HUES48 (cell line): ENCODE data around the gene TICAM1.
"Not testable (repeated sequence)": the region's sequence is repeated elsewhere in the genome, so short reads cannot be mapped to it uniquely, and the experiment has no call there.

ENCODE experiments used
- H3K27ac ChIP-seq: one replicate; pipeline ENCODE4 v1.7.0; 2013; ENCODE audit warnings: low read depth, low read length, inconsistent platforms
- H3K27me3 ChIP-seq: 2 replicates; pipeline ENCODE4 v1.6.1; 2013; ENCODE audit warnings: mild to moderate bottlenecking, low read length; ENCODE audit not compliant: control insufficient read depth, insufficient read depth
- H3K36me3 ChIP-seq: 2 replicates; pipeline ENCODE4 v1.6.1; 2013; ENCODE audit warnings: low read length; ENCODE audit not compliant: control insufficient read depth, insufficient read depth
- H3K4me1 ChIP-seq: 2 replicates; pipeline ENCODE4 v1.6.1; 2013; ENCODE audit warnings: mild to moderate bottlenecking, low read length; ENCODE audit not compliant: control insufficient read depth, insufficient read depth
- H3K4me3 ChIP-seq: 2 replicates; pipeline ENCODE4 v1.5.1; 2013; ENCODE audit warnings: mild to moderate bottlenecking, low read depth, low read length
- H3K9ac ChIP-seq: 2 replicates; pipeline ENCODE4 v1.6.1; 2013; ENCODE audit warnings: mild to moderate bottlenecking, low read depth, low read length, moderate library complexity
- H3K9me3 ChIP-seq: 2 replicates; pipeline ENCODE4 v1.6.1; 2013; ENCODE audit warnings: low read length; ENCODE audit not compliant: control insufficient read depth, insufficient read depth

Gene TICAM1

DNA sequence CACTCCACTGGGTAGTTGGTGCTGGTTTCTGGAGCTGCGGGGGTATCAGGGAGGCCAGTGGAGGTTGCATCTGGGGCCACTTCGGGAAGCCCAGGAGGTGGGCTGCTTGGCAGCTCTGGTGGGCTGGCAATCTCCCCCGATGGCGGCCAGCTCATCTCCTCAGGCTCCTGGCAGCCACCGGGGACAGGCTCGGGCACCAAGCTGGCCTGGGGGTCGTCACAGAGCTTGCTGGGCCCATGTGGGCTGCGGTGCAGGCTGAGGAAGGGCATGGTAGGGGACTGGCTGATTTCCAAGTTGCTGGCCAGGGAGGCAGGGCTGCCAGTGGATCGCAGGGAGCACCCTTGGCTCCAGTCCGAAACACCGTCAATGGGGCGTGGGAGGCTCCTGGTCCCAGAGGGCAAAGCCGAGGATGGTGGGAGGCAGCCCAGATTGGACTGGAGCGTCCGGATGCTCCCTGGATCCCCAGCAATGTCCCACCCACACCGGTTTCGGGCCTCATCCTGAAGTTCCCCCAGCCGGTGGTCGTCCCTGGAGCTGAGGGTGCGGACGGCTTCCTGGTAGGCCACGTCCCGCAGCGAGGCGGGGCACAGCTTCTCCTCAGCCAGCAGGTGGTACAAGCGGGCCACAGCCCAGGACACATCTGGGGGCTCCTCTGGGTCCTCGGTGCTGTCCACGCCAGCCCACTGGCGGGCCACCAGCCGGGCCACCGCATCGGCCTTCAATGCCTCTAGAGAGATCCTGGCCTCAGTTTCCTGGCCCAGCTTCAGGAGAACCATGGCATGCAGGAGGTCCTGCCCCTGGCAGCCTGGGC is 13.8 kb downstream of the TICAM1 start:
- H3K27ac ChIP-seq: no peak overlapping the region
- no peak overlapping the region for H3K9ac ChIP-seq
- peaks cover 12% of the 10 kb centered on the region for H3K27me3 ChIP-seq
- H3K9me3 ChIP-seq: no peaks in the 10 kb centered on the region
- H3K36me3 ChIP-seq: no peaks in the 10 kb centered on the region
- H3K4me3 ChIP-seq: no peak overlapping the region
- no peaks in the 10 kb centered on the region for H3K4me1 ChIP-seq

GRCh38 chr19:4816950-4817278 is 14.6 kb downstream of the TICAM1 start:
- Histone ChIP-seq H3K4me1 (no peaks in the 10 kb centered on the region), H3K4me3 (no peak overlapping the region), H3K36me3 (no peaks in the 10 kb centered on the region), H3K9me3 (no peaks in the 10 kb centered on the region), H3K27me3 (peaks cover 12% of the 10 kb centered on the region), H3K9ac (no peak overlapping the region), H3K27ac (no peak overlapping the region)

DNA sequence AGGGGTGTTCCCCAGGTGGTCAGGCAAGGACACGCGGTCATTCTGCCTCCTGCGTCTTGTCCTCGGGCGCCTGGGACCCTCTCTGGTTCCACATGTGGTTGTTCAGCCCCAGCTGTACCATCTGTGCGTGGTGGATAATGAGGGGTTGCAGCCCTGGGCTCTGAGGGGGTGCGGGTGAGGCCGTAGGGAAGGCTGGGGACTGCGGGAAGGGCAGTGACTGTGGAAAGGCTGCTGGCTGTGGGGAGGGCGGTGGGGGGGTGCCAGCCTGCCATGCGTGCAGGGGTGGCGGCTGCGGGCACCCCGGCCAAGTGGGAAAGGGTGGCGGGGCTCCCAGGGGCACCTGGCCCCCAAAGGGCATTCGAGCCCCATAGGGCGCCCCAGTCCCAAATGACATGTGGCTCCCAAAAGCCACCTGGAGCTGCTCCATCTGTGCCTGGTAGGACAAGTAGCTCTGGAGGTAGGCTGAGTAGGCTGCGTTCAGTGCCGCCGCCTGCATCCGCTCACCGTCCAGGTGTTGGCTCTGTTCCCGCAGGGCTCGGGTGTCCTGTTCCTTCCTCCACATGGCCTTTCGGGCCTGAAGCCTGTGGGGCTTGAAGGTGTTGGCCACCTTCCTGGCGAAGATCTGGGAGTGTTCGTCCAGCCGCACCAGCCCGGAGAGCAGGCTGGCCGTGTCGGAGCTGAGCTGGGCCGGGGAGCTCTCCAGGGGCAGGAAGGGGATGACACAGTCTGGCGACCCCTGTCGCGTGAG is 15.1 kb downstream of the TICAM1 start:
- H3K36me3 ChIP-seq: no peaks in the 10 kb centered on the region
- peaks cover 12% of the 10 kb centered on the region for H3K27me3 ChIP-seq
- H3K4me1 ChIP-seq: no peaks in the 10 kb centered on the region
- no peak overlapping the region for H3K4me3 ChIP-seq
- no peak overlapping the region for H3K27ac ChIP-seq
- H3K9ac ChIP-seq: no peak overlapping the region
- no peaks in the 10 kb centered on the region for H3K9me3 ChIP-seq

DNA sequence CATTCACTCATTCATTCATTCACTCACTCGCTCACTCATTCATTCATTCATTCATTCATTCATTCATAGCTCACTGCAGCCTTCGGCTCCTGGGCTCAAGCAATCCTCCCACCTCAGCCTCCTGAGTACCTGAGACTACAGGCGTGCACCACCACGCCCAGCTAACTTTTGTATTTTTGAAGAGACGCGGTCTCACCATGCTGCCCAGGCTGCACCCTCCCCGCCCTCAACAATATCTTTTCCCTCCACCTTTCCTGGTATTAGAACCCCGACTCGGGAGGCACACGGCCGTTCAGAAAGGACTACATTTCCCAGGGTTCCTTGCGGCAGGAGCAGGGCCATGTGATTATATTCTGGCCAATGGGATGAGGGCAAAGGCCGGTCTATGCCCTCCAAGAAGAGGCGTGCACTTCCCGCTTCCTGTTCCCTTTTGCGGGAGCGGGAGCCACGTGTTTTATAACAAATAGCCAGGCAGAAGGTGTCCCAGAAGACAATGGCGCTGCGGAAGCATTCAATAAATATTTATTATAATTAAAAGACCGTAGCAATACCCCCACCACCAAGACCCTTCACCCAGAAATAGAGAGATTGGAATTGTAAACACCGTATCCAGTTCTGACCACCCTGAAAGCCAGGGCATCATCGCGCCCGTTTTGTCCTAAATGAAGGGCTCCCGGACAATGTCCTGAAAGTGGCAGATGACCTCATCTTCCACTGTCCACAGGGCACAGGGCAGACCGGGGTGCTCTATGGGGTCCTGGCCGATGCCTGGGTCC is 15.9 kb downstream of the TICAM1 start:
- Histone ChIP-seq H3K27ac (no peak overlapping the region), H3K27me3 (peaks cover 12% of the 10 kb centered on the region), H3K9ac (no peak overlapping the region), H3K9me3 (no peaks in the 10 kb centered on the region), H3K4me1 (no peaks in the 10 kb centered on the region), H3K4me3 (peak overlapping the region; percentile 31; the same call in 1 of the 2 replicates), H3K36me3 (no peaks in the 10 kb centered on the region)

DNA sequence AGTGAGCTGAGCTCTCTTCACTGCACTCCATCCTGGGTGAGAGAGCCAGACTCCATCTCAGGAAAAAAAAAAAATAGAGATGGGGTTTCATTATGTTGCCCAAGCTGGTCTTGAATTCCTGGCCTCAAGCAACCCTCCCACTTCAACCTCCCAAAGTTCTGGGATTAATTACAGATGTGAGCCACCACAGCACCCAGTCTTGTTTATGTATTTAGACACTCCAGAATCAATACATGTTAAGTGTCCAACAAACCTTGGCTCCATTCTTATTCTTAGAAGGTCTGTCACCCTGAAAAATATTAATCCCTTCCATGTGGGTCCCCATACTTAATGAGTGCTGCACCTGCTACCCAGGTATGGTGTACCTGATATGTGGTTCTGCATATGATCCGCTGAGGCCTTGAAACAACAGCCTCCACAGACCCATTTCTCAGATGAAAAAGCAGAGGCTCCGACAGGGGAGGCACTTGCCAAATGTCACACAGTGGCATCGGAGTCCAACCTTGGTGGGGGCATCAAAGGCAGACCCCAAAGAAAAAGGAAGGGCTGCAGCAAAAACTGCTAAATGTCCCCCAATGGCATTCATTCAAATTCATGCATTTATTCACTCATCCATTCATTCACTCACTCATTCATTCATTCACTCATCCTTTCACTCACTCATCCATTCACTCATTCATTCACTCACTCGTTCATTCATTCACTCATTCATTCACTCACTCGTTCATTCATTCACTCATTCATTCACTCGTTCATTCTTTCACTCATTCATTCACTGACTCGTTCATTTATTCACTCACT is 16.7 kb downstream of the TICAM1 start:
- no peak overlapping the region for H3K9ac ChIP-seq
- no peaks in the 10 kb centered on the region for H3K4me1 ChIP-seq
- H3K9me3 ChIP-seq: no peaks in the 10 kb centered on the region
- H3K36me3 ChIP-seq: no peaks in the 10 kb centered on the region
- H3K27ac ChIP-seq: no peak overlapping the region
- no peak overlapping the region for H3K4me3 ChIP-seq
- peaks cover 12% of the 10 kb centered on the region for H3K27me3 ChIP-seq

- peaks cover 6% of the 10 kb centered on the region for H3K27me3 ChIP-seq
- no peaks in the 10 kb centered on the region for H3K4me1 ChIP-seq
- no peak overlapping the region for H3K4me3 ChIP-seq
- H3K9ac ChIP-seq: no peak overlapping the region
- no peak overlapping the region for H3K27ac ChIP-seq
- no peaks in the 10 kb centered on the region for H3K36me3 ChIP-seq
- H3K9me3 ChIP-seq: no peaks in the 10 kb centered on the region
Measured at GRCh38 chr19:4811328-4812131, 20.0 kb downstream of the TICAM1 start.

DNA sequence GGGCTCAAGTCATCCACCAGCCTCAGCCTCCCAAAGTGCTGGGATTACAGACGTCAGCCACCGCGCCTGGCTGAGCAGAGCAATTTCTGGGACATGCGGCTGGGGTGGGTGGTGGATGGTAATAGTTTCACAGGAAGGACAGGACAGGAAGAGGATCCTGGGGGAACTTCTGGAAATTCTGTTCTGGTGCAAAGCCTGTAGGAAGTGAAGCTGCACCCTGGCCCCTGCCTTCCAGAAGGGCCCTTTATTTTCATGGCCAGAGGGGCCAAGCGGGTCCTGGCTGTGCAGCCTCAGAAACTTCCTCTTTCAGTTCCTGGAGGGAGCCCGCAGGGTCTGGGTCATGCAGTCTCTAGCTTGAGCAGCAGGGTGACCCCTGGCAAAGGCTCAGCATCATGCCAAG is 24.3 kb downstream of the TICAM1 start:
- no peaks in the 10 kb centered on the region for H3K4me1 ChIP-seq
- H3K4me3 ChIP-seq: no peak overlapping the region
- no peak overlapping the region for H3K27ac ChIP-seq

DNA sequence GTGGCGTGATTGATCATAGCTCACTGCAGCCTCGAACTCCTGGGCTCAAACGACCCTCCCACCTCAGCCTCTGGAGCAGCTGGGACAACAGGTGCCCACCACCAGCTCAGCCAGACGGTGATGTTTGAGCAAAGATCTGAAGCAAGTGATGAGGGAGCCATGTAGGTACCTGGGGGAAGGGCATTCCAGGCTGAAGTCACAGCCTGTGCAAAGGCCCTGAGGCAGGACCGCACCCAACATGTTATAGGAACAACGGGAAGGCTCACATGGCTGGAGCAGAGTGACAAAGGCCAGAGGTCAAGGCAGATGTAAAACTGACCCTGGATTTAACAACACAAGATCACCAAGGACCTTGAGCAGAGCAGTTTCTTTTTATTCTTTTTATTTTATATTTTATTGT is 25.1 kb downstream of the TICAM1 start:
- Histone ChIP-seq H3K4me3 (no peak overlapping the region), H3K4me1 (no peaks in the 10 kb centered on the region), H3K9ac (no peak overlapping the region), H3K36me3 (no peaks in the 10 kb centered on the region), H3K27ac (no peak overlapping the region), H3K9me3 (no peaks in the 10 kb centered on the region), H3K27me3 (no peaks in the 10 kb centered on the region)

More for the DNA sequence above, 24.3 kb downstream of the TICAM1 start:
- H3K27me3 ChIP-seq: no peaks in the 10 kb centered on the region
- no peak overlapping the region for H3K9ac ChIP-seq
- no peaks in the 10 kb centered on the region for H3K9me3 ChIP-seq
- no peaks in the 10 kb centered on the region for H3K36me3 ChIP-seq

DNA sequence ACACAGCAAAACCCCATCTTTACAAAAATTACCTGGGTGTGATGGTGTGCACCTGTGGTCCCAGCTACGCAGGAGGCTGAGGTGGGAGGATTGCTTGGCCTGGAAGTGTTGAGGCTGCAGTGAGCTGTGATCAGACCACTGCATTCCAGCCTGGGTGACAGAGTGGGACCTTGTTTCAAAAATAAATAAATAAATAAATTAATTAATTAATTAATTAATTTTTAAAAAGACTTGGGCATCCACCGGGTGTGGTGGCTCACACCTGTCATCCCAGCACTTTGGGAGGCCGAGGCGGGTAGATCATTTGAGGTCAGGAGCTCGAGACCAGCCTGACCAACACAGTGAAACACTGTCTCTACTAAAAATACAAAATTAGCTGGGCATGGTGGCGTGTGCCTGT is 26.4 kb downstream of the TICAM1 start:
- H3K4me1 ChIP-seq, H3K36me3 ChIP-seq, H3K27me3 ChIP-seq, H3K9ac ChIP-seq, H3K9me3 ChIP-seq, H3K27ac ChIP-seq, H3K4me3 ChIP-seq: not testable (repeated sequence)
